Stimulated activated CD8-positive, alpha-beta memory T cell treated with anti-CD3 and anti-CD28 coated beads, Interleukin-4, amount 100 ng/mL, for 48 hours (primary cell): ENCODE measurements around the gene KRTAP13-1.

Experiments used
- DNase-seq: peaks from one replicate; pipeline ENCODE4 v3.0.0-alpha.2; 2020

The KRTAP13-1 gene, protein sequence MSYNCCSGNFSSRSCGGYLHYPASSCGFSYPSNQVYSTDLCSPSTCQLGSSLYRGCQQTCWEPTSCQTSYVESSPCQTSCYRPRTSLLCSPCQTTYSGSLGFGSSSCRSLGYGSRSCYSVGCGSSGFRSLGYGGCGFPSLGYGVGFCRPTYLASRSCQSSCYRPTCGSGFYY

DNA sequence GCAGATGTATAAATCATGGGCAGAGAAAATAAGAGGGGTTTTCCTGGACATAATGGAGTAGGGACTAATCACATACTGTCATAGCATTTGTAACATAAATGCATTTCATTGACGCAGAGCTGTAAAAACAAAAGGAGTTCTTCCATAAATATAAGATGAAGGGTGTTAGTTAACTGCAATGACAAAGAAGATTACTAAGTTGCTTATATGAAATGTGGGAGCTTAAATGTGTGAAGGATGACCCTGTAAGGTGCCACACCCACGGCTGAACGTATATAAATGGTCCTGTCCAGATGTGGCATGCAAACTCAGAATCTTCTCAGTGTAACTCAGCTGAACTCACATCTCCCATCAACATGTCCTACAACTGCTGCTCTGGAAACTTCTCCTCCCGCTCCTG lies at the start of gene KRTAP13-1:
Gene KRTAP13-1, plus strand, starts transcription at position 301 of the 400 bp plus-strand sequence. Its CDS starts 56 bp downstream, at position 357.
- no peak for DNase-seq

DNA sequence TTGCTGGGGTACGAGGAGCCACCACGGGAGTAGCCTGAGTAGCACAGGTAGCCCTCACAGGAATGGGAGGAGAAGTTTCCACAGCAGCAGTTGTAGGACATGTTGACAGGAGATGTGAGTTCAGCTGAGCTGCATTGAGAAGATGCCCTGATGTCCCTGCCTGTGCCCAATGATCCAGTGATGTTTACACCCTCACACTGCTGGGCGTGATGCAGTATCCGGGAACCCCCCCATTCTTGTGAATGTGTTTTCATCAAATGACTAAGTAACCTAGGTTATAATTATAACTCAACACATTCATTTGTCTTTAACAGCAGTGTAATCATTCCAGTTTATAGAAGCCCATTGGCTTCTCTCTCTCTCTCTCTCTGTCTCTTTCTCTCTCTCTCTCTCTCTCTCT lies 47.3 kb upstream of the KRTAP13-1 start, which contains the start of gene KRTAP23-1:
Gene KRTAP23-1, minus strand, starts transcription at position 101 of the 400 bp plus-strand sequence. Its CDS starts 0 bp downstream, at position 101.
- no peak for DNase-seq

DNA sequence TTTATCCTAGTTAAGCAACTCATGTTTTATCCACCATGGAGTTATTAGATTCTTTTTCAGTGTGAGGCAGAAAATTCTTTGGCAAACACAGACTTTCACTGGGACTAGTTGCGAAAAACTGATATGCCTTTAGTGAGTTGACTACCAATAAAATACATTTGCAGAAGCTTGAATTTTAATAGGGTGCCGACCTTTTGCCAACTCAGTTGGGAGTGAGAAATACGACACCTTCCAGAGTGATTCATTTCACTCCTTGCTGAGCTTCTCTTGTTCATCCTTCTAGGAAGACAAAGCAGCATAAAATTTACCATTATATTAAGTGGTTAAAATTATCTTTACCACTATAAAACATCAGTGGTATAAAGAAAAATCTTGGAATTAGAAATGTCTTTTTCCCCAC lies 46.3 kb upstream of the KRTAP13-1 start:
- DNase-seq = no peak

DNA sequence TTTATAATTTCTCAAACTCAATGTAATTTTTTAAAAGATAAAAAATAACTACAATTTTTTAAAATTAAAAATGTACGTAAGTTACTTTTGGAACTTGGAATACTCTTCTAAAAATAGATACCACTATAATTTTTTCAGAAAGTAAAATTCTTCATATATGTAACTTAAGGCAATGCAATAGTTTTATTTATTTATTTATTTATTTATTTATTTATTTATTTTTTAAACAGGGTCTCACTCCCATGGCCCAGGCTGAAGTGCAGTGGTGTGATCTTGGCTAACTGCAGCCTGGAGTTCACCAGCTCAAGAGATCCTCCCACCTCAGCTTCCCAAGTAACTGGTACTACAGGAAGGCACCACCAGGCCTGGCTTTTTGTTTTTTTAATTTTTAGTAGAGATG lies 44.3 kb upstream of the KRTAP13-1 start:
- no peak for DNase-seq

DNA sequence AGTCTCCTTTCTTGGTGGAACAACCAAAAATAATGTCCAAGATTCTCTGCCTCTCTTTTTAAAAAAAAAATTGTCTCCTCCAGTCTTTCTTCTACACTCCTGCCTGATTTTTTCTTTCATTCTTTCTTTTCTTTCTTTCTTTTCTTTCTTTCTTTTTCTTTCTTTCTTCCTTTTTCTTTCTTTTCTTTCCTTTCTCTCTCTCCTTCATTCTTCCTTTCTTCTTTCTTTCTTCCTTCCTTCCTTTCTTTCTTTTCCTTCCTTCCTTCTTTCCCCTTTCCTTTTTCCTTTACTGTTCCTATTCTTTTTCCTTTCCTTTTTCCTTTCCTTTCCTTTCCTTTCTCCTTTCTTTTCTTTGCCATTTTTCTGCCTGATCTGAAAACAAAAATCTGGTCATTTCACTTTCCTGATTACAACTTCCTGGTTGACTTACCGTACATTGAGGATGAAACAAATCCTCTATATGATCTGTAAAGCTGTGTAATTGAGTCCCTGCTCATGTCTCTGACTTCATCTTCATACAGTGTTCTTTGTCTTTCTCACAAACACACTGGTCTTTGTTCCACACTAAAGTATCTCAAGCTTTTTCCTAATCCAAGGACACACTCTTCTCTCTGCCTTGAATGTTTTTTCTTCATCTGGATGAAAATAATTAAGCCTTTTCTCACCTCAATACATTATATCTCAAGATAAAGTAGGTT lies 41.4 kb upstream of the KRTAP13-1 start:
- no peak for DNase-seq

DNA sequence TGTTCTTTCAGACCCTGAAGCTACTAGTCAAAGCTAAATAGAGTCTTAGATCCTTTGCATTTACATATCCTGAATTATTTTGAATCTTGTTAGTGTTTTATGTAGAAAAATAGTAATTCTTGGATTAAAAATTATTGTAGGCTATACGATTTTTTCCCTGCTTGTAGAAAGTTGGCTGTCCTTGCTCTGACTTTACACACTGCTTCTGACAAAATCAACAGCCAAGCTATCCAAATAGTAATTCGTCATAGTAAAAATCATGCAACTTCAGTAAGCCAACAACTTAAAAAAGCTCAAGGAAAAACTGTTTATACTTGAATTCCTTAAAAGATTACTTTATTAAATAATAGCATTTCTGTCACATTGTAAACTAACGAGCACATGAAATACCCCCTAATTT lies 39.9 kb upstream of the KRTAP13-1 start:
- no peak for DNase-seq

DNA sequence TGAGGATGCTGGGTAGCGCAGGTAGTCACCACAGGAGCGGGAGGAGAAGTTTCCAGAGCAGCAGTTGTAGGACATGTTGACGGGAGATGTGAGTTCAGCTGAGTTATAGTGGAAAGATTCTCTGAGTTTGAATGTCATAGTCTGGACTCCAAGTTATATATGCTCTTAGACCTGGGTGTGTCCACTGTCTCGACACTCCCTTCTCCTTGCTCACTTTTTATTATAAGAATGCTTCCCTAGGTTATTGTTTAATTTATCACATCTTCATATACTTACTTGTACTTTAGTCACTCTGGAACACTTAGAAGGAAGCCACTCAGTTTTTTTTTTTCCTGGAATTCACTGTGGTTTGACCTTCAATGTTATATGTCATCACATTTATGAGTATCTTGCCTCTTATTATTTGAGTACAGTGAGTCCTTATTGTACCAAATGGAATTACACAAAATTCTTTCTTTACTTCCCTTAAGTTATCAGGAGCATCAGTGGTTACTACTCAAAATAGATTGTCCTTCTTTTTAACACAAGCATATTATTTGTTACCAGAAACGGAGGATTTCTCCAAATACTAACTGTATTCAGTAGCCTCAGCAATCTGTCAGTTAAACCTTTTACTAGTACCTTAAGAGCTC lies 23.6 kb upstream of the KRTAP13-1 start, which contains the start of gene KRTAP13-2:
Gene KRTAP13-2, minus strand, starts transcription at position 133 of the 632 bp plus-strand sequence. Its CDS starts 58 bp downstream, at position 75.
- DNase-seq = no peak

DNA sequence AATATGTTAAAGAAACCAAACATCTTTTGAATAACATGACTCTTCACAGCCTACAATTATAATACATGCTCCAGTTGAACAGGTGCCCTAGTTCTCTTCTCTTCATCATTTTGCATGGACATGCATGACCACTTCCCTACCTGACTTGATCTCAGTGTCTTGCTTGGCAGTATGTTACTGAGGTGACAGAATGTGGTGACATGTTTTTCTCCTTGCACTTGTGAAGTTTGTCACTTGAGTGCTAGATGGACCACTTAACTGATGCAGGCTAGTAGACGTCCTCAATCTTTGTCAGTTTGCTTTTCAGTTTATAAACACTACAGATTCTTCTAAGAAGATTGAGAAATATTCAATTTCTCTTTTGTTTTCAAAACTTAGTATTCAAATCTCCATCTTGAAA lies 13.6 kb upstream of the KRTAP13-1 start:
- no peak for DNase-seq

DNA sequence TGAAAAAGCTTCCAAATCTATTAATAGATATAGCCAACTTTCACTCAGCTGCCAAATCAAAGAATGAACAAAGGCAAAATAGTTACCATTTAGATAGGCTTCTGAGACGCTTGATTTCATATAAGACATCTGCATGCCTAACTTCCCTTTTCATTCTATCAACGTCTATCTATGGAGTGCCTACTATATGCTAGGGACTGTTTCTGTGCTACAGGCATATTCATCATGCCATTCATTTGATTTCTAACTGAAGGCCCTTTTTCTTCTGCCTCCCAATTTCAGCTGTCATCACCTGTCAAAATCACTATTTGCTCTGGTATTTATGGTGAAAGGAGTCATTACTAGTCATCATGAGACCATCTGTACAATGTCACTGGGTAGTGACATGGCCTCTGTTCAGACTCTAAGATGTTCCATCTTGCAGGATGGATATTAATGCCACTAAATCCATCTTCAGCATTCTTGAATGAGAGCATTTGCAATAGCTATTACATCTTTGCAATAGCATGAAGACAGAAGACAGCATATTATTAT lies 4.3 kb upstream of the KRTAP13-1 start:
- DNase-seq = no peak

DNA sequence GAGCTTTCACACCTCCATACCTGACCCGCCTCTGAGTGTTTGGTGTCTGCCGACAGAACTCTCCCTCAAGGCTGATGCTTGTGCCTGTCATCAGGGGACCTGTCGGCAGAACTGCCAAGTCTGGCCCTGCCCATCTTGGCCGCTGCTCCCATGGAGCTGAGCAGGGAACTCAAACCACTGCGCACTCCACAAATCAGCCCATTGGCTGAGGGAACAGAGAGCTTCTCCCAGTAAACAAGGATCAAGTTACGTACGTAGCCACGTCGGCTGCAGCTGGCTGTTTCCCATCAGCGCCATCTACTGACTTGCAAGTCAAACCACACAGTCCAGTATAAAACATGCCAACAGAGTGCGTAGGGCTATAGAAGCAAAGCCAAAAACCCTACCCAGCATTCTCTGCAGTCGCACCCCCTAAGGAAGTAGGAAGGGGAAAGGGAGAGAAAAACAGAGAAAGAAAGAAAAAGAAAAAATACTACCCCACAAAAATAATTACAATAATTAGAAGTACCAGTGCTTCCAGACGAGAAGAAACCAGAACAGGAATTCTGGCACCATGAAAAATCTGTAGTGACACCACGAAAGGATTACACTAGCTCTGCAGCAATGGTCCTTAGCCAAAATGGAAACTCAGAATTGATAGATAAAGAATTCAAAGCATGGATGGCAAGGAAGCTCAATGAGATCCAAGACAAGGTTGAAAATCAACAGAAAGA lies 13.1 kb downstream of the KRTAP13-1 start:
- DNase-seq = peak; percentile 24

DNA sequence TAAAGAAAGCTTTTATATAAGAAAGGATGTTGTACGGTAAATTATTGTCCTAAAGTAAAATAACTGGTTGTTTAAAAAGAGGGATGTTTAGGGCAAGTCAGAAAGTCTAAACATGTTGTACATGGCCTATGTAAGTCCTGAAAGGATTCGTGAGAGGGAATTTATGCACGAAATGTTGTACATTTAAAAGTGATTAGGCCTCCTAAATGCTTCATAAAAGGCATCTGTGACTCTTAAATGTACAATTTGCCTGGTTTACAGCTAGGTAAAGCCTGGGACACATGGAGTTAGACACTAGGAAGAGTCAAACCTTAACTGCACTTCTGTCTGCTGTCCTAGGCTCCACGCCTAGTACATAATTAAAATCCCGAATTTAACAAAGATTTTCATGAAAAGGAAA lies 20.2 kb downstream of the KRTAP13-1 start:
- no peak for DNase-seq

DNA sequence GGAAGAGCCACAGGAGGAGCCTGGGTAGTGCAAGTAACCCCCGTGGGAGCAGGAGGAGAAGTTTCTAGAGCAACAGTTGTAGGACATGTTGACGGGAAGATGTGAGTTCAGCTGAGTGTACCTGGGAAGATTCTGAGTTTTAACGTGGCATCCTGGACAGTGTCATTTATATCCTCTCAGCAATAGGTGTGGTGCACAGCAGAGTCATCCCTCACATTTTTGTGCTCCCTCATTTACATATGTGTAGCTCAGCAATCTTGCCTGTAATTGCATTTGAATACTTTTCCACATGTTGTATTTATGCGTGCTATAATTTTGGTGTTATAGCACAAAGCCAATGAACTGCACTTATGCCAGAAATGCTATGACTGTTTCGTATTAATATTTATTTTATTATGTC lies 30.0 kb downstream of the KRTAP13-1 start, which contains the start of gene KRTAP13-3:
Gene KRTAP13-3, minus strand, starts transcription at position 101 of the 400 bp plus-strand sequence. Its CDS starts 14 bp downstream, at position 87.
- DNase-seq = no peak

DNA sequence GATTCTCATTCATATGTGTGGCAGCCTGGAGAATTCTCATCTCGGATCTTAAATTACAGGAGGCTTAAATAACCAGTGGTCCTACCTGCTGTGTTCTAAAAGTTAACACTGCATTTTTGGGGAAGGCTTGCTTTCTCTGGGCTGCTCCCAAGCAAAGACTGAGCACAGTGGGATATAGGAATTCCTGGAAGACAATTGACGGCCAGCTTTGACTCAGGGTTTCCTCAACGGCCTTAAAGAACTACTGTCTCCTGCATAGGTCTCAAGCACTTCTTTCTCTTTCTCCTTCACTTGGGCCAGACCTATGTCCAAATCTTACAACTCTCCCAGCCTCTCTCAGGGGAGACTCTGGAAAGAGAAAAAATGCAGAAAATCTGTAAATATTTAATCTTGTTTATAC lies 30.9 kb downstream of the KRTAP13-1 start:
- DNase-seq = no peak

DNA sequence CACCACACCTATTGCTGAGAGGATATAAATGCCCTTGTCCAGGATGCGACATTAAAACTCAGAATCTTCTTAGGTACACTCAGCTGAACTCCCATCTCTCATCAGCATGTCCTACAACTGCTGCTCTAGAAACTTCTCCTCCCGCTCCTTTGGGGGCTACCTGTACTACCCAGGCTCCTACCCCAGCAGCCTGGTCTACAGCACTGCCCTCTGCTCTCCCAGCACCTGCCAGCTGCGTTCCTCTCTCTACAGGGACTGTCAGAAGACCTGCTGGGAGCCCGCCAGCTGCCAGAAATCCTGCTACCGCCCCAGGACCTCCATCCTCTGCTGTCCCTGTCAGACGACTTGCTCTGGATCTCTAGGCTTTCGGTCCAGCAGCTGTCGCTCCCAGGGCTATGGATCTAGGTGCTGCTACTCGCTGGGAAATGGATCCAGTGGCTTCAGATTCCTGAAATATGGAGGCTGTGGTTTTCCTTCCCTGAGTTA lies 34.4 kb downstream of the KRTAP13-1 start, which contains the start of gene KRTAP13-4:
Gene KRTAP13-4, plus strand, starts transcription at position 51 of the 486 bp plus-strand sequence. Its CDS starts 56 bp downstream, at position 107.
- no peak for DNase-seq

DNA sequence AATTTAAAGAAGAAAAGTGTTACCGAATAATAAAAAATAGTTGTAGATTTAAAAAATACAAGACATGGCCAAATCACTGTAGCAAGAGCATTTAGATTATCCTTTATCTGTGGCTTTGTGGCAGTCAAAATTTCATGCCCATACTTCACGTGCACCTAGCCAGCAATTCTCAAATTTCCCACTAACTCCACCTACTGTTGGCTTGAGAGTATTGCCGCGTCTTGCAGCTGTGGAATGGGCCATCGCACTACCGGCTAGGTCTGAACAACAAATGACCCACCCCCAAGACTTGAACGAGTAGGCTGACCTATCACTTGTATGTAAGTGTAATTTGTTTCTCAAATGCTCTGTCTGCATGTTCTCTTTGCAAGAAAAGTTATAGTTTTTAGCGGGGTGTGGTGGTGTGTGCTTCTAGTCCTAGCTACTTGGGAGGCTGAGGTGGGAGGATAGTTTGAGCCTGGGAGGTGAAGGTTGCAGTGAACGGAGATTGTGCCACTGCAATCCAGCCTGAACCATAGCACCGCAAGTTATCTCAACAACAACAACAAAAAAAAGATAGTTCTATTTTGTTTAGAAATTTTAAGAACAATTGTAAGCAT lies 38.3 kb downstream of the KRTAP13-1 start:
- DNase-seq = peak; percentile 29

DNA sequence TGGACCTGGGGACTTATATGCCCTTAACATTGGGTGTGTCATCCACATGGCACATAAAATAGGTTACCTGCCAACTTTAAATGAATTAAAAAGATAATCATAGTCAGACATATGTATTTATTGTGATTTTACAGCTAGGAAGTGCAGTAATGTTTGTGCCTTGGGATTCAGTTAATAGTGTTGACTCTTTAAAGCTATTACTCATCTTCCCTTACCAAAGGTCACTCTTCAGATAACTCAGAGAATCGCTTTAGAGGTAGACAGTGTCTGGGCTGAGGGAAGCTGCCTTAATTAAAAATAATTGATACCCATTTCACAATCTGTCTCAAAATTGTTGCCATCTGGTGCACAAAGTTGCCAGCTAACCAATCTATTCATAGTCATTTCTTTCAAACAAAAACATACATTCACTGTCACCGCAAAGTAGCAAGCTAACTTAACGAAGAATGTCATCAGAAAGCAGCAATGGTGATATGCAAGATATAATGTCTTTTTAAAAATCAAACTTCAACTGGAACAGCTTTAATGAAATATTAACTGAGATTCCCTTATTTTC lies 41.3 kb downstream of the KRTAP13-1 start:
- DNase-seq = no peak

DNA sequence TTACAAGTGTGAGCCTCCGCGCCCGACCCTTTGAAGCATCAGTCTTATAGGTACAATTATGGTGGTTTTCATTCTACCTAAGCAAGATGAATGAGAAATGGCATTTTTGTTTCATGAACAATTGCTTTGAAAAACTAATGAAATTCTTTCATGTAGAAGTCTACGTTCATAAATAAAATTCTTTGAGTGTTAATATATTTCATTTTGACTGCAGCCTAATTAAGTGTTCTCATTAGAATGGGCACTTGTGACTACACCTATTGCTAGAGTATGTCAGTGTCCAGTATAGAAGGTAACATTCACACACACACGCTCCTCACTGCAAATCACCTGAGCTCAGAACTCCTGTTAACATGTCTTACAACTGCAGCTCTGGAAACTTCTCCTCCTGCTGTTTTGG lies 44.1 kb downstream of the KRTAP13-1 start, which contains the start of gene KRTAP15-1:
Gene KRTAP15-1, plus strand, starts transcription at position 301 of the 400 bp plus-strand sequence. Its CDS starts 53 bp downstream, at position 354.
- no peak for DNase-seq

DNA sequence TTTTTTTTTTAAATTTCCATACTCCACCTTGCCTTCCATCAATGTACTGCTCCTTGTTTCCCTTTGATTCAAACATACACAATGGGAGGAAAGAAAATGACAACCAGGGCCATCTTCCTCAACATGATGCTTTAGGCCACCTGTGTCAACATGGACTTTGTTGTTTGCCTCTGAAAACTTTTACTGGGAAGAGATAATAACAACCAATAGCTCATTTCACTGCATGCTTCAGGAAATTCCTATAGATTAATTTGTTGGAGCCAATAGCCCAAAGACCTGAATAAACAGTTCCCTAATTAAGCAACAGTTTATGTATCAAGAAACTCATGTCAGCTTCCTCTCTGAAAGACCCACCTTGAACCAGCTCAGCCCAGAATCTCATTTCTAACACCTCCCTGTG lies 47.4 kb downstream of the KRTAP13-1 start:
- no peak for DNase-seq

DNA sequence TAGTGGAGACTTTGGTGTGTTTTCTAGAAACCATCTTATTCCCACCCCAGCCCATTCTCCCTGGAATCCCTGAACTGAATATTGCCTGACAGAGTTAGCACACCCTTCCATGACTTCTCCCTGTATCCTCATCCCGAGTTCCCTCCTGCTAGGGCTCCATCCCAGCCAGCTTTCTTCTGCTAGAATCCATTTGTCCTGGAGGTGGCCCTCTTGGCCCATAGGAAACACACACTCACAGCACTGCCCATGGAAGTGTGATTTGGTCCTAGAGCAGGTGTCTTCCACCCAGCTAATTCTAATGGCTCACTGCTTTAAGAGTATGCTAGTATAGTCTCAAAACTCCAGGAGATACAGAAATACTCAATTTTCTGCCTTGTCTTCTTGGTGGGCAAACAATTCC lies 48.4 kb downstream of the KRTAP13-1 start:
- no peak for DNase-seq
